Measurements from ENCODE around the gene CCDC180. TPM values are rescaled to one million over a fixed set of nuclear protein-coding genes. Genes with fewer than 3 reads are reported as not detected.

CCDC180 gene
- total RNA-seq, 1 experiment from 2014 or later, result 7.9 TPM

GRCh38 chr9:97311798-97312500 is 4.5 kb downstream of the CCDC180 start:
- Histone ChIP-seq H2AFZ (ENCODE audit: low read depth, low read length, poor library complexity, severe bottlenecking) (no peak overlapping the region), H3K4me3 (replicated peaks in 1 of 2; ENCODE audit: low read depth in 1 of 2, low read length in 2 of 2) (no peak overlapping the region), H3K27ac (ENCODE audit: low read depth, low read length) (no peak overlapping the region), H3K9ac (ENCODE audit: low read length) (no peak overlapping the region), H4K20me1 (ENCODE audit: insufficient read depth) (no peaks in the 10 kb centered on the region), H3K79me2 (ENCODE audit: insufficient read depth, low read length) (no peaks in the 10 kb centered on the region), H3K9me3 (ENCODE audit: control insufficient read depth in 1 of 2, insufficient read depth in 1 of 2, low read depth in 1 of 2, low read length in 2 of 2) (no peaks in the 10 kb centered on the region), H3K36me3 (ENCODE audit: control insufficient read depth in 1 of 2, insufficient read depth in 2 of 2, low read length in 2 of 2) (peaks cover 4 to 10% of the 10 kb centered on the region in 2 experiments; a peak in 3 of 4 replicates), H3K4me1 (ENCODE audit: control insufficient read depth in 1 of 2, insufficient read depth in 2 of 2, low read length in 2 of 2) (no peaks in the 10 kb centered on the region), H3K4me2 (ENCODE audit: low read length) (no peak overlapping the region), H3K9me2 (ENCODE audit: insufficient read depth) (no peaks in the 10 kb centered on the region), H3K27me3 (ENCODE audit: insufficient read depth, low read length) (no peaks in the 10 kb centered on the region)
- RAD21 ChIA-PET (ENCODE audit: low non-redundant PET in 1 of 2, low total read pairs in 2 of 2, uncharacterized antibody in 2 of 2, unreplicated experiment in 2 of 2), result no interaction called here
- CTCF ChIA-PET, result no interaction called here
- POLR2A ChIA-PET, result no interaction called here
- TF ChIP-seq EGR1 (IDR thresholded peaks at IDR 0.05; ENCODE audit: low read depth), result no peak
- TF ChIP-seq ATF3 (IDR thresholded peaks at IDR 0.05), result no peak
- no peak for TF ChIP-seq ZFX (IDR thresholded peaks at IDR 0.05)
- no peak for TF ChIP-seq EZH2phosphoT487 (IDR thresholded peaks at IDR 0.05; ENCODE audit: borderline replicate concordance)
- no peak for TF ChIP-seq SIN3A (IDR thresholded peaks at IDR 0.05; ENCODE audit: low read depth)
- no peak for TF ChIP-seq RAD21 (IDR thresholded peaks at IDR 0.05; ENCODE audit: low read depth)
- no peak for TF ChIP-seq CBX3 (IDR thresholded peaks at IDR 0.05; ENCODE audit: low read depth)
- TF ChIP-seq CEBPB (IDR thresholded peaks at IDR 0.05; ENCODE audit: low read depth), result no peak
- ATAC-seq (no peak), DNase-seq (ENCODE audit: low read depth, low spot score) (no peak)
- no TSS peak for BruUV-seq (replicated peaks)
- intact Hi-C loops (cut with micrococcal nuclease), result no loop called here

GRCh38 chr9:97312556-97312955 is 5.1 kb downstream of the CCDC180 start:
- BruUV-seq (replicated peaks), result no TSS peak
- TF ChIP-seq RAD21 (IDR thresholded peaks at IDR 0.05; ENCODE audit: low read depth), result no peak
- no peak for TF ChIP-seq POLR2A (IDR thresholded peaks at IDR 0.05; ENCODE audit: borderline replicate concordance, extremely low read depth, insufficient read depth, insufficient read length)
- no peak for TF ChIP-seq FOSL1 (IDR thresholded peaks at IDR 0.05; ENCODE audit: low read depth)
- no peak for TF ChIP-seq SRF (IDR thresholded peaks at IDR 0.05; ENCODE audit: low read depth)
- no peak for TF ChIP-seq ELF1 (IDR thresholded peaks at IDR 0.05; ENCODE audit: borderline replicate concordance, low read depth)
- TF ChIP-seq EGR1 (IDR thresholded peaks at IDR 0.05; ENCODE audit: low read depth), result no peak
- no peak for TF ChIP-seq EZH2phosphoT487 (IDR thresholded peaks at IDR 0.05; ENCODE audit: borderline replicate concordance)
- TF ChIP-seq EZH2 (IDR thresholded peaks at IDR 0.05), result no peak
- TF ChIP-seq CBX3 (IDR thresholded peaks at IDR 0.05; ENCODE audit: low read depth), result no peak
- TF ChIP-seq POLR2AphosphoS5 (IDR thresholded peaks at IDR 0.05; ENCODE audit: low read depth, low read length), result no peak
- no peak for TF ChIP-seq ZFX (IDR thresholded peaks at IDR 0.05)
- TF ChIP-seq ZNF274 (IDR thresholded peaks at IDR 0.05; ENCODE audit: low read depth, low read length), result no peak
- TF ChIP-seq JUND (IDR thresholded peaks at IDR 0.05), result no peak
- no peak for TF ChIP-seq TCF7L2 (IDR thresholded peaks at IDR 0.05; ENCODE audit: borderline replicate concordance, extremely low read depth, insufficient read depth, insufficient read length)
- no peak for TF ChIP-seq CEBPB (IDR thresholded peaks at IDR 0.05; ENCODE audit: low read depth)
- no peak for TF ChIP-seq SP1 (IDR thresholded peaks at IDR 0.05; ENCODE audit: low read depth)
- TF ChIP-seq SIN3A (IDR thresholded peaks at IDR 0.05; ENCODE audit: low read depth), result no peak
- TF ChIP-seq MAX (IDR thresholded peaks at IDR 0.05), result no peak
- TF ChIP-seq YY1 (IDR thresholded peaks at IDR 0.05; ENCODE audit: extremely low read depth, insufficient replicate concordance, low read depth, low read length), result no peak
- TF ChIP-seq ATF3 (IDR thresholded peaks at IDR 0.05), result no peak
- Histone ChIP-seq H3K27ac (ENCODE audit: low read depth, low read length) (no peak overlapping the region), H3K79me2 (ENCODE audit: insufficient read depth, low read length) (no peaks in the 10 kb centered on the region), H3K27me3 (ENCODE audit: insufficient read depth, low read length) (no peaks in the 10 kb centered on the region), H3K9ac (ENCODE audit: low read length) (no peak overlapping the region), H3K36me3 (ENCODE audit: control insufficient read depth in 1 of 2, insufficient read depth in 2 of 2, low read length in 2 of 2) (peaks cover 4 to 10% of the 10 kb centered on the region in 2 experiments; a peak in 3 of 4 replicates), H2AFZ (ENCODE audit: low read depth, low read length, poor library complexity, severe bottlenecking) (no peak overlapping the region), H3K4me1 (ENCODE audit: control insufficient read depth in 1 of 2, insufficient read depth in 2 of 2, low read length in 2 of 2) (no peaks in the 10 kb centered on the region), H3K9me2 (ENCODE audit: insufficient read depth) (no peaks in the 10 kb centered on the region), H3K4me3 (replicated peaks in 1 of 2; ENCODE audit: low read depth in 1 of 2, low read length in 2 of 2) (no peak overlapping the region), H4K20me1 (ENCODE audit: insufficient read depth) (no peaks in the 10 kb centered on the region), H3K9me3 (ENCODE audit: control insufficient read depth in 1 of 2, insufficient read depth in 1 of 2, low read depth in 1 of 2, low read length in 2 of 2) (no peaks in the 10 kb centered on the region), H3K4me2 (ENCODE audit: low read length) (no peak overlapping the region)
- intact Hi-C loops (cut with micrococcal nuclease), result no loop called here
- RAD21 ChIA-PET (ENCODE audit: low non-redundant PET in 1 of 2, low total read pairs in 2 of 2, uncharacterized antibody in 2 of 2, unreplicated experiment in 2 of 2), result interaction anchor here in 1 of 2 experiments (0.5 kb wide), 1 partner anchor 451 kb away, joined by 4 read pairs; no protein-coding TSS in a partner anchor
- POLR2A ChIA-PET, result no interaction called here
- CTCF ChIA-PET, result no interaction called here
- DNase-seq (ENCODE audit: low read depth, low spot score), result no peak
- no peak for ATAC-seq

Measured in HCT116 (cell line).